MV-4-11 (cell line): ENCODE measurements around the gene LINC00305.

Experiments used
- DNase-seq: peaks from one replicate; lab custom pipeline; 2025; lab: John Stamatoyannopoulos, UW

The LINC00305 gene

GRCh38 chr18:64148988-64149387 lies at the start of gene LINC00305:
LINC00305 (minus strand) TSS chr18:64149088.
- DNase-seq = no peak

- no peak for DNase-seq
Measured at GRCh38 chr18:64191069-64191468, 42.2 kb upstream of the LINC00305 start.

GRCh38 chr18:64185987-64186386 lies 37.1 kb upstream of the LINC00305 start:
- DNase-seq = no peak

- no peak for DNase-seq
Measured at GRCh38 chr18:64183665-64184064, 34.8 kb upstream of the LINC00305 start.

GRCh38 chr18:64180617-64181016 lies 31.7 kb upstream of the LINC00305 start:
- DNase-seq = no peak

GRCh38 chr18:64180171-64180570 lies 31.3 kb upstream of the LINC00305 start:
- no peak for DNase-seq

- no peak for DNase-seq
Measured at GRCh38 chr18:64179556-64180080, 30.7 kb upstream of the LINC00305 start.

- no peak for DNase-seq
Measured at GRCh38 chr18:64178860-64179259, 30.0 kb upstream of the LINC00305 start.

GRCh38 chr18:64175432-64175831 lies 26.5 kb upstream of the LINC00305 start:
- DNase-seq = no peak

GRCh38 chr18:64171576-64171975 lies 22.7 kb upstream of the LINC00305 start:
- DNase-seq = no peak

GRCh38 chr18:64167408-64167925 lies 18.6 kb upstream of the LINC00305 start:
- no peak for DNase-seq

GRCh38 chr18:64165906-64166305 lies 17.0 kb upstream of the LINC00305 start:
- DNase-seq = no peak

GRCh38 chr18:64164883-64165282 lies 16.0 kb upstream of the LINC00305 start:
- DNase-seq = no peak

- no peak for DNase-seq
Measured at GRCh38 chr18:64149916-64150438, 1.1 kb upstream of the LINC00305 start.

- DNase-seq = no peak
Measured at GRCh38 chr18:64142904-64143303, 6.0 kb downstream of the LINC00305 start.

GRCh38 chr18:64137914-64138313 lies 11.0 kb downstream of the LINC00305 start:
- DNase-seq = no peak

GRCh38 chr18:64134044-64134747 lies 14.7 kb downstream of the LINC00305 start:
- DNase-seq = no peak

GRCh38 chr18:64132871-64133270 lies 16.0 kb downstream of the LINC00305 start:
- DNase-seq = no peak

GRCh38 chr18:64131314-64131713 lies 17.6 kb downstream of the LINC00305 start:
- no peak for DNase-seq

GRCh38 chr18:64127172-64127571 lies 21.7 kb downstream of the LINC00305 start:
- no peak for DNase-seq

GRCh38 chr18:64119916-64120315 lies 29.0 kb downstream of the LINC00305 start:
- DNase-seq = no peak

GRCh38 chr18:64118406-64118805 lies 30.5 kb downstream of the LINC00305 start:
- no peak for DNase-seq

- no peak for DNase-seq
Measured at GRCh38 chr18:64116571-64117175, 32.2 kb downstream of the LINC00305 start.
